Testis (tissue), 2 donors: Measurements from ENCODE around the gene ZMIZ1.

Experiments
- CTCF ChIP-seq, 3 experiments: fragments of 450-650 bp in 2 of 3; fragments of 200-600 bp in 1 of 3; sonication (generic) in 1 of 3; IDR thresholded peaks; one replicate each; pipeline ENCODE4 v1.5.1; 2016 to 2019; ENCODE audit warnings: antibody characterized with exemption in 3 of 3, mild to moderate bottlenecking in 2 of 3, moderate library complexity in 1 of 3
- POLR2A ChIP-seq: fragments of 450-650 bp; IDR thresholded peaks from one replicate; pipeline ENCODE4 v1.6.1; 2017; ENCODE audit warnings: antibody characterized with exemption, mild to moderate bottlenecking, moderate library complexity

- TF ChIP-seq CTCF (IDR thresholded peaks at IDR 0.05), result no peak
- no peak for TF ChIP-seq POLR2A
These were observed 177.4 kb downstream of the ZMIZ1 start for GRCh38 chr10:79246209-79246581.
